ENCODE data around the gene C7.

DNA sequence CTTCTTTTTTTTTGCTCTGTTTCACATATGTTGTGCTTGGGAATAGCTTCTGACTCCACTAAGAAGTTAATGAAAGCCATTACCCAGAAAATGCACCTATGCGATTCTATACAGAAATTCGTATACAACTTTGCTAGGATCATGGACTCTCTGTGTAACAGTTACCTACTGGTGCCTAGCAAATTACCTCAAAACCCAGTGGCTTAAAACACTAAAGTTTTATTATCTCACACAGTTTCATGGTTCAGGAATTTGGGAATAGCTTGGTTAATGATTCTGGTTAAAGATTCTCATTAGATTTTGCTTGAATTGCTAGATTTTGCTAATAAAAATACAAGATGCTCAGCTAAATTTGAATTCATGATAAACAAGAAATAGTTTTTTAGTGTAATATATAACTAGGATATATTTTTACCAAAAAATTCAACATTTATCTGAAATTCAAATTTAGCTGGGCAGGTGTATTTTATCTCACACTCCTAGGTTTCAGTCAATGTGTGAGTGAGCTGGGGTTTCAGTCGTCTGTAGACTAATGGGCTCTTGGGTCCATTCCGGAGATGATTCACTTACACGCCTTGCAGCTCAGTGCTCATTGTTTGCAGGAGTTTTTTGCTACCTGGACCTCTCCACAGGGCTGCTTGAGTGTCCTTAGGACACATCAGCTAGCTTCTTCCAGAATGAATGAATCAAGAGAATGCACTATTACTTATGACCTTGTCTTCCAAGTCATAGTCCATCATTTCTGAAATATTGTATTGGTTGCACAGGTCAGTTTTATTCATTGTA lies 86.7 kb downstream of the C7 start:
- no peak for TF ChIP-seq CTCF (IDR thresholded peaks at IDR 0.05; ENCODE audit: low read depth, low read length, poor library complexity, severe bottlenecking)
- no peak for TF ChIP-seq EZH2phosphoT487 (IDR thresholded peaks at IDR 0.05; ENCODE audit: borderline replicate concordance, low read length)
